Activated CD4-positive, alpha-beta T cell treated with anti-CD3 and anti-CD28 coated beads, Interleukin-2, amount 50 U/mL, for 4 hours (primary cell): Measurements from ENCODE around the gene ACRBP.

Experiments
- DNase-seq, 2 experiments: peaks; one replicate each; pipeline ENCODE4 v3.0.0-alpha.2; 2020

Gene ACRBP

DNA sequence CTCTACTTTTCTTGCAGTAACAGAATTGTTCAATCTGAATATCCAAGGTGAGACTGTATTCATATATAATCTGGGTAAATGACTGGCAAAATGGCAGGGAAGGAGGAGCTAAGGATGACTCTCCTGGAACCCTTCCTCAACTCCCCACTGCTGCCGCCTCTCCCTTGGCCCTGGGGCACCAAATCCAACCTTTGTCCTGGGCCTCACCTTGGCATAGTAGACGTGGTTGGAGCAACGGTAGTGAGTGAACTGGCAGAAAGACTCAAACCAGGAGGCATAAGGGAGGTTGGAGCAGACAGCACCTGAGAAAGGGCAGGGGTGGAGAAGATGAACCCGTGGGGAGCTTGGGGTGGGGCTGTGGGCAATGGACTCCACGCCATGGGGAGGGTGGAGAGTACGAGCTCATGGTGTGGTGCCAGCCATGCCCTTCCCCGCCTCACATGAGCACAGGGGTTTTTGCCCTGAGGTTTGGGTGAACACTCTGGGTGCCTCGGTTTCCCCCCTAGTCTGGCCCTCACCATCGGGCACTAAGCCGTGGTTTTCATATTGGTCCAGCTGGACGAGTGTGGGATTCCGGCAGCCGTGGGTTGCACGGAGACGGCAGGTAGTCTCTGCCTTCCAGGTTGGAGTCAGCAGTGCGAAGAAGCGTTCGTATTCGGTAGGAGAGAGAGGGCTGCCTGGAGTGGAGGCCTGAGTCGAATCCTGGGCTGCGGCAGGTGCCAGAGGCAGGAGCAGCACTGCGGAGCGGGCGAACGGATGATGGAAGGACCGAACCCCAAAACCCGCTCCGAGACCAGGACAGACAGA, 753 bp downstream of the ACRBP start:
- DNase-seq: no peak

DNA sequence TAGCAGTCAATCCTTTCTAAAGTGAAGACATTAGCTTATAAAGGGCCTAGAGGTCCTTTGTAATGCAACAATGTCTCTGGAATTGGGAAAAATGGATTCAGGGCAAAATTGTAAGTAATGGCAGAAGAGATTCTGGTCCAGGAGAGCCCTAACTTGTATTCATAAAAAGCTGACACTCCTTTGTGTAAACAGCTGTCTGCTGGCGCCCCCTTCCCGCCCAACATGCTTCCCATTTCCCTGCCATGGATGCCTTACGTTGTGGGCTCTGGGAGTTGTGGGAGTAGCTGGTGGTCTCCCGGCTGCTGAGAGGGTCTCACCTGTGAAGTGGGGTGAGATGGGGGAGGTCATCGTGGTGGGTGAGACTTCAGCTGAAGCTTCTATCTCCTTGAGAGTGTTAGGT, 2.3 kb downstream of the ACRBP start:
- no peak for DNase-seq

DNA sequence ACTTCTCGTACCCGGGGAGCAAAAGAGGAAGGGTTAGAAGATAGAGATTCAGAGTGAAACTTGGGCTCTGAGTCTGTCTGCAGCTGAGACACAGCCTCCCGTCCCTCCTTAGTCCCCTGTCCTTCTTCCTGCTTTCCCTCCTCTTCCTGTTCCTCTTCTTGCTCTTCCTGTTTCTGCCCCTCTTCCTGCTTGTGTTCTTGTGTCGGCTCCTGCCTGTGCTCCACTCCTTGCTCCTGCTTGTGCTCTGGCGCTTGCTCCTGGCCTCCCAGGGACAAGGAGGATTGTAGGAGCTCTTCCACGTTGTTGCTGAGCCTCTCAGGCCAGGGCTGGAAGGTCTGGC, 3.0 kb downstream of the ACRBP start:
- no peak for DNase-seq

DNA sequence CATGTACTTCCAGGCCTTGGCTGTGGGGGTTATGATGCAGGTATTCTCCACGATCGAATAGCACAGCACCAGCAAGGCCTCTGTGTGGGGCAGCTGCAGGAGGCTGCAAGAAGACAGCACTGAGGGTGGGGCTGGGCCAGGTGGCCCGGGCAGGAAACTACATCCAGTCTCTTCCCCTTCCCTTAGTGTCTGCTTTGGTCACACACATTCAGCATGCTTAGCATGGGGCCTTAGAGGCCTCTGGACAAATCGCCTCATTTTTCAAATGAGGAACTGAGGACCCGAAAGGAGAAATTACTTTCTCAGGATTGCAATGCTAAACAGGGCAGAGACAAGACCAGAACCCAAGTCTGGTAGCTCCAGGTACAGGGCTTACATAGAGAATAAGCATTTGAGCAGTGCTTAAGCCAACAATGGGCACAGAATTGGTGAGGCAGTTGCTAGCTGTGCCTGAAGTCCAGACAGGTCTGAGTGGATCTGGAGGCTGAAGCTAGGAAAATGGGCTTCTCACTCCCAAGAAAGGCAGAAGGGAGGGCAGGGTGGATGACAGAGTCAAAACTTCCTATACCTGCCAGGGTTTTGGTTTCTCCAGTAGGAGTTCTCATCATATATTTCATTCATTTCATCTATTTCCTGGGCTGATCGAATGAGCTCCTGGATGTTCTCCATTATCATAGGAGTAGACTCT, 3.5 kb downstream of the ACRBP start:
- no peak for DNase-seq

DNA sequence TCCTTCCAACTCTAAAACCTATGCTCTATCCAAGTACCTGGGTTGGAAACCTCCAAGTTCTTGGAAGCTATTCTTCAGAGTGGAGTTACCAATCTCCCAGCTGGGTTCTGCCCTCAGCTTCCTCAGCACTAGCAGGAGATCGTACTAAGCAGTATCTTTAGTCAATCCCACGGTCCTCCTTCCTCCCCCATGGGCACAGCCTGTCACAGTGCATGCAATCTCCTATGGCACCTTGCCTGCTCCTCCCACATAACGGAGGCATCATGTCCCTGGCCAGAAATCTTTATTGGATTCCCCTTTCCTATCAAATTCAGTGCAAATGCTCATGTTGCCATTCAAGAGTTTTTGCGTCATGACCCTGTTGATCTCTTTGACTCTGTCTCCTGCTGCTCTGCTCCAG, 6.1 kb downstream of the ACRBP start:
- no peak for DNase-seq

DNA sequence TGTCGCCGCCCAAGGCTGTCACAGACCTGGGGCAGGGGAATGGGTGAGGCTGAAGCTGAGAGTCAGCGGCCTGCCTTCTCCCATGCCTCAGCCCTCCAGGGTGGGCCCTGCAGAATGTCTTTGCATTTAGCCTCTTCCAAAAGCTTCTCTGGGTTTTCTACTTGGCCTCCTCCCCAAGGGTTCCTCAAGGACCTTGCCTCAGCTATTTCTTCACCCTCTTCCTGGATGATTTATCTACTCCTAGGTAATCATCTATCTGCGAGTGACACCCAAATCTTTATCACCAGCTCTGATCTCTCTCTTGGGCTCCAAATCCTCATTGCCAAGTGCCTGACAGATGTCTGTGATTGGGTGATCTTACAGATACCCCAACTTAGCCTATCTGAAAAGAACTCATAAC, 6.7 kb downstream of the ACRBP start:
- DNase-seq: no peak

DNA sequence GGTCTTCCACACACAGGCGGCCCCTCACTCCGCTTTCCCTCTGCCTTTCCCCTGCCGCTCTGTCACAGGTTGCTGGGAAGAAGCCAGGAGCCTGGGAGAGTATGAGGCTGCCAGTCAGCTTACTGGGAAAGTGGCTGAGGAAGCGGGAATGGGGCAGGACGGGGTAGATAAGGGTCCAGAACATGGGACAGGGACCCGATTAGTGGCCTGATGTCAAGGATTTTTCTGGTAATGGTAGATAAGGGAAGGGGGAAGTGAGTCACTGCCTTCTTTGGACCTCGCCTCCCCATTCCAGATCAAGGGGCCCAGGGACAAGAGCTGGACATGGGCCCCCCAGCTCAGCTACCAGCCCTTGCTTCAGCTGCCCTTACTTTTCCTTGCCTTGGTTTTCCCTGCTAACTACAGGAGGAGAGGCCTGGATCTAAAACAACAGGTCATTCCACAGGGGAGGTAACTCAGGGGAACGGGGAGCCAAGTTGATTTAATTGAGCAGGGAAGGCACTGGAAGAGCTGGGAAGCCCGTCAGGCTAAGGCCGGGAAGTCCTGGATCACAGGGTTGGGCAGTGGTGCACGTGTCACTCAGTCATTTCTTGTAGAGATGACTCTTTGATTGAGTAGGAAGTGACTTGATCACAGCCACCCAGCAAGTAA, 8.0 kb downstream of the ACRBP start:
- no peak for DNase-seq

DNA sequence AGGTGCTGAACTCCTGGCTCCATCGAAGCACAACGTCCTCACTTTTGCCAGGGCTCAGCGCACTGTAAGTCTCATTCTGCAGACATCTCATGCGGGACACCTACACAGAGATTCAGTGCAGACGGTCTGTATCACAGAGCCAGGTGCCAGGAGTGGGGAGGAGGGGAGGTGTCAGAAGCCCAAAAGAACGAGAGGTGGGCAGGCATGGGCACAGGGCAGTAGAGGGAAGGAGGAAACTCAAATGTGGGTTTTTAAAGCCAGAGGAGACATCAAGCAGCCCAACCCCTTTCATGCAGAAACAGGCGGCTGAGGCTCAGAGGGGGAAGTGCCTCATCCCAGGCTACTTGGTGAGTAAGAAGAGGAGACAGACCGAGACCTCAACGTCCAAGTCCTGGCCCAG, 8.9 kb downstream of the ACRBP start:
- no peak for DNase-seq

DNA sequence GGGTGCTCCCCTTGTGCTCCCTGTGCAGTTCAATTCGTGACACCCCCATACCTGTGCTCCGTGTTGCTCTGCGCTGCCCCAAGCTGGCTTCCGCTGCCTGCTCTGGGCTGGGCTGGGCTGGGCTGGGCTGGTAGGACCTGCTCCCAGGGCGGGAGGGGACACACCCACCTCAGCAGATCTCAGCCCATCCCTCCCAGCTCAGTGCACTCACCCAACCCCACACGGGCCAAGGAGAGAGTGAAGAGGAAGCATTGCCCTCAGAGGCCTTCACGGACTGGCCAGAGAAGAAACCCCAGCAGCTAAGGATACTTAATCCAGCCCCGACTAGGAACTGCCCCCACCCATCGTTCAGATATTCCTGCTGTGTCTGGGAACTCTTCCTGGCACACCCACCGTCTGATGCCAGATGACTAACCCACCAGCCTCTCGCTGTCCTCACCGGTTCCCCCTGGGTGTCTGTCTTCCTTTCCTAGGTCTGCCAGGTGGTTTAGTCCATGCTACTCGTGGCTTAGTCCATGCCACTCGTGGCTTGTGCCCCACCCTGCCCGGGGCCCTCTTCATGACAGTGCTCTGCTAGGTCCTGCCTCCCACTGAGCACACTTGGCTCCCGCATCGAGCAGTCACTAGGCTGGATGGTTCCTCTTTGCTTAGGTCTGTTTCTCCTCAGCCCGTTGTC, 11.2 kb downstream of the ACRBP start, which contains the start of gene LPAR5:
TSS of gene LPAR5 (minus strand) at position 104 of the 676 bp plus-strand sequence. CDS start 14,711 bp downstream, outside the sequence.
- no peak for DNase-seq

DNA sequence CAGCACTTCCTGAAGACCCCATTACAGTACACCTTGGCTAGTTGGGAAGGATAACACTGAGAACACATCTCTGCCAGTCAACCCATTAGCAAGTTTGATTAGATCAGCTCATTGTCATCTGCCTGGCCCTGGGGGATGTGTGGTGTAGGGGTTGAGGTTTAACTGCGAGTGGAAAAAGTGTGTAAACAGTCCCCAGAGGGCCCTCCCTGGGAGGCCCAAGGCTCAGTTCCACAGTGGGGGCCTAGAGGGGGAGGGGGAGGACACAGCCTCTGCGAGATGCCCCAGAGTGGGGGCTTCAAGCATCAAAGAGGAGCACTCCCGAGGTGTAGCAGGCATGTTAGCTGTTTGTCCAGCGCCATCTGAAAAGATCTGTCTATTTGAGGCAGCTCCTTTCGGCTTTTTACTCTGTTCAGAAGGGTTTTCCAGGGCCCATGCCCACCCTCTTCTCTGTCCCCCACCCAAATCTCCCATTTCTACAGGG, 11.8 kb downstream of the ACRBP start:
- DNase-seq: peak; percentile 38 to 44

DNA sequence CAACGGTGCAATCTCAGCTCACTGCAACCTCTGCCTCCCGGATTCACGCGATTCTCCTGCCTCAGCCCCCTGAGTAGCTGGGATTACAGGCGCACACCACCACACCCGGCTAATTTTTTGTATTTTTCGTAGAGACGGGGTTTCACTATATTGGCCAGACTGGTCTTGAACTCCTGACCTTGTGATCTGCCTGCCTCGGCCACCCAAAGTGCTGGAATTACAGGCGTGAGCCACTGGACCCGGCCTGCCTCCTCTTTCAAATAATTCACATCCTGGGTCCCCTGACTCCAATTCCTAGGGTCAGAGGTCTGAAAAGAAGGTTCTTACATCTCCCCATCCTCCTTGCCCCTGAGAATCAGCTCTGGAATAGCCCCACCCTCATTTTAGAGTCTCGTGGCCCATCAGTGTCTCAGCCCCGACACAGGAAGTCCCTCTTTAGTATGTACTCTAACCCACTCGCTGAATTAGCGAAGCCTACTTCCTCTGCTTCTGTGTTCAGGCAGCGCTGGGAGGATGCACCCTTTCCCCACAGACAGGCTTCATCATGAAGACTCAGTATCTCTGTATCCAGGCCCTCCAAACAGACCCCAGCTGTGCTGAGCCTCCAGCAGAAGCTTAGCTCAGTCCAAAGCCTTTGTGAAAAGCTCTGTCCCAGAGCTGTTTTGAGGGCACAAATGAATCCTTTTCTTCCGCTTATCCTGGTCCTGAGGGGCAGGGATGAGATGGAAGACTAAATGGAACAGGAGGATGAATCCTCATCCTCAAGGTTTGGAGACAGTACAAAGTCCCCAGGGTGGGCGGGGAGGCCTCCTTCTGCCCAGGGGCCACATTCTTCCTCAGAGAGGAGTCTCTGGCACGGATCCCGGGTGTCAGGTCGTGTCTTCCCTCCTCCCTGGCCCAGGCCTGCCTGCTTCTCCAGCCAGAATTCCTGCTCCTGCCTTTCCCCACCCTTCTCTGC, 14.9 kb downstream of the ACRBP start:
- peak; percentile 27 to 34 for DNase-seq

DNA sequence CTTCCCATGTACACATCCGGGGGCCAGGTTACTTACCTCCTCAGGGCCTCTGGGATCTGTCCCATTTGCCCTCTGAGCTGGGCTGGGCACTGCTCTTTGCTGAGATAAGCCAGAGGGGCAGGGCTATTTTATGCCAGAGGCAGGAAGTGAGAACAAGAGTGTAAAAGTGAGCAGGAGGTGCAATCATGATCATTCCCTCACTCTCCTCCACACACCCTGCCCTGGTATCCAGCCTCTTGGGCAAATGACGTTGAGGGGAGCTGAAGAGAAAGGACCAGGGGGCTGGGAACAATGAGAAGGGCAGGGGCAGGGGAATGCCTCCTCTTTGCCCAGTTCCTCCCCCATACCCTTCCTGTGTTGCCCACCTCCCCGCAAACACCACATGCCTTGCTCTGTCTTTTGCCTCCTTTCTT, 15.7 kb downstream of the ACRBP start:
- DNase-seq: no peak

DNA sequence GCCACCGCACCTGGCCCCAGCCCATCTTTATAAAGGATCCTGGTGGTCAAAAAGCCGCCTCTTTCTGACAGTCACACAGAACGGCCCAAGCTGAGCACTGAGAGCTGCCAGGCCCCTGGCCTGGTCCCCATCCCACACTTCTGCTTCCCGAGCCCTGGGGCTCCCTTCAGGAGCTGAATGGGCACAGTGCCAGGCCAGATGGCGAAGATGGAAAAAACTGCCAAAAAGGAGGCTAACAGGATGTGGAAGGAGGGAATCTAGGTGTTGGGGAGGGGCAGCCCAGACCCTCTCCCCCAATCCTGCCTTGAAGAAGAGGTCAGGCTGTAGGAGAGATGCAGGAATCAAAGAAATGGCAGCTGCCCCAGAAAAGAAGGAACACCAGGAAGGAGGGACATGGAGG, 16.5 kb downstream of the ACRBP start:
- DNase-seq: no peak

DNA sequence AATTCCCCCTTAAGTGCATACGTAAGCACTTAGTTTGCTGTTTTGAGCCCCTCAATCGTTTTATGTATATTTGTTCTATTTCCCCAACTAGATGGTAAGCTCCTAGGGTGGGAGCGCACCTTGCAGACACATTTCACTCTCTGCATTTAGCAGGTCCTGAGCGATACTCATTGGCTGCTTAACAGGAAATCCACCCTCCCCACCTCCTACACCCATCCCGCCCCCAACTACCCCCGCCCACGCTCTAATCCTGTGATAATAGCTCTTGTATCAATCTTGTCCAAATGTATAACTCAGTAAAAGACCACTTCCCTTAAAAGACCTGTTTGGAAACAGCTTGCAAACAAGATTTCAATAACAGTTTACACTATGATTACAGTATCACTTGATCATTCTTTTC, 19.6 kb downstream of the ACRBP start:
- DNase-seq: peak; percentile 44 to 47

DNA sequence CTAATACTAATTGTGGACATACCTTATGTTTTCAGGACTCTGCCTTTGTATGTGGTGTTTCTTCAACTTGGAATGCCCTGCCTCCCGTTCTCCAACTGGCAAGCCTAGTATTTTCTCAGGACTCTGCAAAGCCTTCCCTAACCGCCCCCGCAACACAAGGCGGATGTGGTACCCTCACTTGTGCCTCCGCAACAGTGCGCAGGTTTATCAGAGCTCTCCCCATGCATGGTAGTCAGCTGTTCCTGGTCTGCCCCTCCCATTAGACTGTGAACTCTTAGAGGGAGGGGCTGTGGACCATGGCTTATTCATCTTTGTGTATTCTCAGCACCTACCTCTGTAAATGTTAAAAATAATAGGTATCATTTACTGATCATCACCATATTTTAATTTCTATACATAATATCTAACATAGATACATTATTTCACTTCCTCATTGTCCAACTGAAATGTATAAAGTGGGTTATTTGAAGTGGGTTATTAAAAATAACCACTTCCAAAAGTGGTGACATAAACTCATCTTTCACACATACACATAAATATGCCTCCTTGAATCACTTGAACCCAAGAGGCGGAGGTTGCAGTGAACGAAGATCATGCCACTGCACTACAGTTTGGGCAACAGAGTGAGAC, 20.5 kb downstream of the ACRBP start:
- DNase-seq: no peak

DNA sequence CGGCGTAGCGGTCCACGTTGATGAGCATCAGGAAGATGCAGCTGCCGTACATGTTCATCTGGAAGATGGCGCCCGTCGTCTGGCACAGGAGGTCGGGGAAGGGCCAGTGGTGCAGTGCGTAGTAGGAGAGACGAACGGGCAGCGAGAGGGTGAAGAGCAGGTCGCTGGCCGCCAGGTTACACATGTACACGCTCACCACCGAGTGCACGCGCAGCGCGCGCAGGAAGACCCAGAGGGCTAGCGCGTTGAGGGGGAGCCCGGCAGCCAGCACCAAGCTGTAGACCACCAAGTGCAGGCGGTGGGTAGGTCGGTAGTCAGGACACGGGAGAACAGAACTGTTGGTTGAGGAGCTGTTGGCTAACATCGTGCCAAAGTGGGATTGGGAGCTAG, 26.4 kb downstream of the ACRBP start:
- DNase-seq: no peak

DNA sequence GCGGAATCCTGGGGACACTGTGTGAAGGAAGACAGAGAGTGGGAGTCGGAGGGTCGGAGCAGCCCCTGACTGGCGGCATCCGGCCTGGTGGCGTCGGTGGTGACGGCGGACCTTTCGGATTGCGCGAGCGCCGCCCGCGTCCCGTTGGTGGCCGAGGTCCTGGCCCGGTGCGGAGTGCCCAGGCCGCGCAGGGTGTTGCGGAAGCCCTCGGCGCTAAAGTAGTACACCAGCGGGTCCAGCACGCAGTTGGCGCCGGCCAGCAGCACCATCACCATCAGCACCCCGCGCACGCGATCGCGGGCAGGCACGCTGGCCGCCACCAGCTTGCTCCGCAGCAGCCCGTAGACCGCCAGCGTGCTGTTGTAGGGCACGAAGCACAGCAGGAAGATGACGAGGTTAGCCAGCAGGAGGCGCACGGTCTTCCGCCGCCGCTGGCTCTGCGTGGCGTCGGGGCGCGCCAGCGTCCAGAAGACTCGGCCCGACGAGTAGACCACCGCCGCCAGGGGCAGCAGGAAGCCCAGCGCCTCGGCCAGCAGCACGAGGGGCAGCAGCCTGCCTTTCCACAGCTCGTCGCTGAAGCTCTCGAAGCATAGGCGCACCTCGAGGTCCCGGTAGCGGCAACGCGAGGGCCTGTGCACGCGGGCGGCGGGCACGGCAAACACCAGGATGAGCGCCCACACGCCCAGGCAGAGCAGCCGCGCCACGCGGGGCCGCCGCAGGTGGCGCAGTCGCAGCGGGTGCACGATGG, 26.9 kb downstream of the ACRBP start:
- peak in 1 of 2 experiments; percentile 32 for DNase-seq

DNA sequence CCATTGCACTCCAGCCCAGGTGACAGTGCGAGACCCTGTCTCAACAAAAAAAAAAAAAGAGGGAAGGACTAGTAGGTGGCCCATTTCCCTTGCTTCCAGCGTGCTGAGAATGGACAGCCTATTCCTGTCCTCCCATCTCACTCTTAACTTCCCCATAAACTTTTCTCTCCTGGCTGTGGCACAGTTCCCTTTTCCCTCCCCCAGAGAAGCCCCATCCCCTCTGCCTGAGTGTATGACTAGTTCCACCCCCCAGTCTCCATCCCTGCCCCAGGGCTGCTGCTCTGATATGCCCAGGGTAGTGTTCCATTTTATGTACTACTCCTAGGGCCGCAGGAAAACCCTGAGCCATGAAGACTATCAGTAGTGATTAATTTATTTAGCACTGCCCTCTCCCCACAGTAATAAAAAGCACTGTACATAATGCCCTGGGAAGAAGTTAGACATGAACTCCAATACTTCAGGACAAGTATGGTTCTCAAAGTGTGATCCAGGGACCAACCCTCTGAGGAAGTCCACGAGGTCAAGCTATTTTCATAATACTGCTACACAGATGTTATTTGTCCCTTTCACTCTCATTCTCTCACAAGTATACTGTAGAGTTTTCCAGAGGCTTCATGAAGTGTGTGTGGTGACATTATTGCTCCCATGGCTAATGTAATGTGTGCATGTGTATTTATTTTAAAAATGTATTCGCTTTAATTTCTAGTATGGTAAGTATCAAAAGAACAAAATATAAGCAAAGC, 28.6 kb downstream of the ACRBP start:
- no peak for DNase-seq

DNA sequence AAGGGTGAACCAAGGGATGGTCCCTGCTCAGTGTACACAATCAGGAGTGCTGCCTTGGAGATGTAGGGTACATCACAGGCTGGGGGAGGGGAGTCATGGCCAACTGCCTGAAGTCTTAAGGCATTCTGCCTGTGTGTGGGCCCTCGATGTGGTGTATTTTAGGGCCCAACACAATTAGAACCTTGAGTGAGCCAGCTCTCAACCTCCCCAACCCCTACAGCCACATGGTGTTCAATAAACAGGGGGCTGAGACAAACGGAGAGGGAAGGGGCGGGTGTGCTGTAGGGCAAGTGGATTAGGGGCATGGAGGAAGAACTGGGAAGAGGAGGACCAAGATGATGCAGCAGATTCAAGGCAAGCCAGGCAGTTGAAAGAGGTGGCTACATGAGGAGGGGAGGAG, 31.4 kb downstream of the ACRBP start:
- DNase-seq: no peak
